ENCODE results near the gene AJAP1. TPM values are rescaled to one million over a fixed set of nuclear protein-coding genes. Genes with fewer than 3 reads are reported as not detected.

The AJAP1 gene
- total and polyA plus RNA-seq, 10 of the 15 experiments (the other 5 are each of a cell fraction or from before 2014, with no cell fraction given) = not detected

GRCh38 chr1:4691766-4692405, 37.5 kb downstream of the AJAP1 start:
- no peak overlapping the region for H2AFZ ChIP-seq (ENCODE audit: control insufficient read depth, low read depth, low read length)
- ATAC-seq = no peak
- POLR2A ChIA-PET = no interaction called here
- no peaks in the 10 kb centered on the region for H3K9me3 ChIP-seq (replicated peaks; ENCODE audit: control insufficient read depth, insufficient read depth, low read length)
- DNase-seq (ENCODE audit: low read depth, low spot score) = no peak
- no peaks in the 10 kb centered on the region for H4K20me1 ChIP-seq (ENCODE audit: control insufficient read depth, insufficient read depth)
- BruUV-seq (replicated peaks) = no TSS peak
- H3K36me3 ChIP-seq (ENCODE audit: control insufficient read depth in 2 of 2, insufficient read depth in 2 of 2, low read length in 1 of 2) = no peaks in the 10 kb centered on the region
- CTCF ChIA-PET = no interaction called here
- SMC1A ChIA-PET (ENCODE audit: uncharacterized antibody, unreplicated experiment) = no interaction called here
- RAD21 ChIA-PET (ENCODE audit: unreplicated experiment) = no interaction called here
- no peaks in the 10 kb centered on the region for H3K4me1 ChIP-seq (ENCODE audit: control insufficient read depth, insufficient read depth, low read length)
- H3K27ac ChIP-seq (ENCODE audit: control insufficient read depth, insufficient read depth) = no peak overlapping the region
- in situ Hi-C loops (cut with MboI) (no loop called here), intact Hi-C loops (cut with micrococcal nuclease; ENCODE audit: unreplicated experiment) (no loop called here)
- no peak for FAIRE-seq
- TF ChIP-seq ESRRA (IDR thresholded peaks at IDR 0.05; ENCODE audit: low read length) (no peak), EED (IDR thresholded peaks at IDR 0.05; ENCODE audit: low read depth) (no peak), SREBF1 (IDR thresholded peaks at IDR 0.05; ENCODE audit: low read length) (no peak), KDM1A (IDR thresholded peaks at IDR 0.05; ENCODE audit: borderline replicate concordance) (no peak), IRF3 (IDR thresholded peaks at IDR 0.05) (no peak), PML (IDR thresholded peaks at IDR 0.05; ENCODE audit: low read length) (no peak), NFYB (IDR thresholded peaks at IDR 0.05; ENCODE audit: insufficient read depth, low read depth, low read length) (no peak), ZBTB33 (IDR thresholded peaks at IDR 0.05) (no peak), SKIL (IDR thresholded peaks at IDR 0.05; ENCODE audit: low read depth, poor library complexity, severe bottlenecking) (no peak), USF2 (IDR thresholded peaks at IDR 0.05; ENCODE audit: borderline replicate concordance, low read depth, low read length) (no peak), NKRF (conservative IDR thresholded peaks at IDR 0.05) (no peak), ZNF274 (IDR thresholded peaks at IDR 0.05; ENCODE audit: insufficient read depth, insufficient read length) (no peak), ELK1 (IDR thresholded peaks at IDR 0.05; ENCODE audit: low read depth, low read length) (no peak), TAF1 (IDR thresholded peaks at IDR 0.05; ENCODE audit: borderline replicate concordance, low read depth, low read length) (no peak)
- H3K27me3 ChIP-seq (replicated peaks in 1 of 2; ENCODE audit: control insufficient read depth in 2 of 2, insufficient read depth in 2 of 2, low read length in 1 of 2) = no peaks in the 10 kb centered on the region
- 25% methylated on average over 23 of the region's 26 CpGs for WGBS (ENCODE audit: insufficient coverage, insufficient replicate concordance, low lambda C conversion rate, missing lambda C conversion rate)
- no peaks in the 10 kb centered on the region for H3K79me2 ChIP-seq (ENCODE audit: control insufficient read depth, insufficient read depth, low read length)
- no peak overlapping the region for H3K9ac ChIP-seq (ENCODE audit: control insufficient read depth, insufficient read depth, low read length)
- H3K4me3 ChIP-seq = no peak overlapping the region
- no peak overlapping the region for H3K4me2 ChIP-seq (ENCODE audit: control insufficient read depth, insufficient read depth)
